ENCODE measurements around the gene CLEC17A. TPM values are rescaled to one million over a fixed set of nuclear protein-coding genes. Genes with fewer than 3 reads are reported as not detected.

The CLEC17A gene
- polyA plus RNA-seq, 2 of the 4 experiments (the other 2 are of a cell fraction), result not detected

DNA sequence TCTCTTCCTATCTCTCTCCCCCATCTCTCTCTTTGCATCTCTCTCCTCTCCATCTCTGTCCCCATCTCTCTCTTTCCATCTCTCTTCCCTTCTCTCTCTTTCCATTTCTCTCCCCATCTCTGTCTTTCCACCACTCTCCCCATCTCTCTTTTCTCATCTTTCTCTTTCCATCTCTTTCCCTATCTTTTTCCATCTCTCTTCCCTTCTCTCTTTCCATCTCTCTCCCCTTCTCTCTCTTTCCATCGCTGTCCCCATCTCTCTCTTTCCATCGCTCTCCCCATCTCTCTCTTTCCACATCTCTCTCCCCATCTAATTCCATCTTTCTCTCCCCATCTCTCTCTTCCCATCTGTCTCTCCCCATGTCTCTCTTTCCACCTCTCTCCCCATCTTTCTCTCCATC, 67.3 kb downstream of the CLEC17A start:
- FAIRE-seq, result no peak
- no peak for DNase-seq (ENCODE audit: low read depth in 1 of 2, low spot score in 1 of 2)
- H3K27ac ChIP-seq, result no peak overlapping the region
- H3K4me3 ChIP-seq, result no peak overlapping the region
- ChIA-PET POLR2A (no interaction called here), CTCF (no interaction called here)
- ATAC-seq, result no peak
- no peaks in the 10 kb centered on the region for H3K9me3 ChIP-seq
- no peaks in the 10 kb centered on the region for H3K4me1 ChIP-seq
- 46% methylated on average over 2 of the region's 2 CpGs for WGBS (ENCODE audit: missing lambda C conversion rate)
- no peak for TF ChIP-seq MAFK (IDR thresholded peaks at IDR 0.05; ENCODE audit: partially characterized antibody)
- TF ChIP-seq HOXA7 (CRISPR knock-in tag; IDR thresholded peaks at IDR 0.05), result no peak
- TF ChIP-seq HDAC2 (IDR thresholded peaks at IDR 0.05), result no peak
- TF ChIP-seq, protein P1, sequence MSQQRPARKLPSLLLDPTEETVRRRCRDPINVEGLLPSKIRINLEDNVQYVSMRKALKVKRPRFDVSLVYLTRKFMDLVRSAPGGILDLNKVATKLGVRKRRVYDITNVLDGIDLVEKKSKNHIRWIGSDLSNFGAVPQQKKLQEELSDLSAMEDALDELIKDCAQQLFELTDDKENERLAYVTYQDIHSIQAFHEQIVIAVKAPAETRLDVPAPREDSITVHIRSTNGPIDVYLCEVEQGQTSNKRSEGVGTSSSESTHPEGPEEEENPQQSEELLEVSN (IDR thresholded peaks at IDR 0.05; ENCODE audit: borderline replicate concordance, low read depth), result no peak
- TF ChIP-seq, protein P2, sequence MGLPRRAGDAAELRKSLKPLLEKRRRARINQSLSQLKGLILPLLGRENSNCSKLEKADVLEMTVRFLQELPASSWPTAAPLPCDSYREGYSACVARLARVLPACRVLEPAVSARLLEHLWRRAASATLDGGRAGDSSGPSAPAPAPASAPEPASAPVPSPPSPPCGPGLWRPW (IDR thresholded peaks at IDR 0.05), result no peak
- TF ChIP-seq, protein P3, sequence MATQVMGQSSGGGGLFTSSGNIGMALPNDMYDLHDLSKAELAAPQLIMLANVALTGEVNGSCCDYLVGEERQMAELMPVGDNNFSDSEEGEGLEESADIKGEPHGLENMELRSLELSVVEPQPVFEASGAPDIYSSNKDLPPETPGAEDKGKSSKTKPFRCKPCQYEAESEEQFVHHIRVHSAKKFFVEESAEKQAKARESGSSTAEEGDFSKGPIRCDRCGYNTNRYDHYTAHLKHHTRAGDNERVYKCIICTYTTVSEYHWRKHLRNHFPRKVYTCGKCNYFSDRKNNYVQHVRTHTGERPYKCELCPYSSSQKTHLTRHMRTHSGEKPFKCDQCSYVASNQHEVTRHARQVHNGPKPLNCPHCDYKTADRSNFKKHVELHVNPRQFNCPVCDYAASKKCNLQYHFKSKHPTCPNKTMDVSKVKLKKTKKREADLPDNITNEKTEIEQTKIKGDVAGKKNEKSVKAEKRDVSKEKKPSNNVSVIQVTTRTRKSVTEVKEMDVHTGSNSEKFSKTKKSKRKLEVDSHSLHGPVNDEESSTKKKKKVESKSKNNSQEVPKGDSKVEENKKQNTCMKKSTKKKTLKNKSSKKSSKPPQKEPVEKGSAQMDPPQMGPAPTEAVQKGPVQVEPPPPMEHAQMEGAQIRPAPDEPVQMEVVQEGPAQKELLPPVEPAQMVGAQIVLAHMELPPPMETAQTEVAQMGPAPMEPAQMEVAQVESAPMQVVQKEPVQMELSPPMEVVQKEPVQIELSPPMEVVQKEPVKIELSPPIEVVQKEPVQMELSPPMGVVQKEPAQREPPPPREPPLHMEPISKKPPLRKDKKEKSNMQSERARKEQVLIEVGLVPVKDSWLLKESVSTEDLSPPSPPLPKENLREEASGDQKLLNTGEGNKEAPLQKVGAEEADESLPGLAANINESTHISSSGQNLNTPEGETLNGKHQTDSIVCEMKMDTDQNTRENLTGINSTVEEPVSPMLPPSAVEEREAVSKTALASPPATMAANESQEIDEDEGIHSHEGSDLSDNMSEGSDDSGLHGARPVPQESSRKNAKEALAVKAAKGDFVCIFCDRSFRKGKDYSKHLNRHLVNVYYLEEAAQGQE (IDR thresholded peaks at IDR 0.05), result no peak
- no peak for TF ChIP-seq EP300 (IDR thresholded peaks at IDR 0.05)
- TF ChIP-seq RNF2 (IDR thresholded peaks at IDR 0.05; ENCODE audit: borderline replicate concordance, low read depth), result no peak
- no peak for TF ChIP-seq FOSB (CRISPR knock-in tag; IDR thresholded peaks at IDR 0.05)
- no peak for TF ChIP-seq ZC3H11A (IDR thresholded peaks at IDR 0.05)
- no peak for TF ChIP-seq KDM1A (IDR thresholded peaks at IDR 0.05; ENCODE audit: low read depth)
- no peak for TF ChIP-seq TFCP2L1 (CRISPR knock-in tag; IDR thresholded peaks at IDR 0.05)
- TF ChIP-seq PHF8 (IDR thresholded peaks at IDR 0.05; ENCODE audit: borderline replicate concordance, low read depth), result no peak
- TF ChIP-seq RAD21 (conservative IDR thresholded peaks at IDR 0.05 in 1 of 2, IDR thresholded peaks at IDR 0.05 in 1 of 2), result no peak
- no peak overlapping the region for H3K4me2 ChIP-seq

DNA sequence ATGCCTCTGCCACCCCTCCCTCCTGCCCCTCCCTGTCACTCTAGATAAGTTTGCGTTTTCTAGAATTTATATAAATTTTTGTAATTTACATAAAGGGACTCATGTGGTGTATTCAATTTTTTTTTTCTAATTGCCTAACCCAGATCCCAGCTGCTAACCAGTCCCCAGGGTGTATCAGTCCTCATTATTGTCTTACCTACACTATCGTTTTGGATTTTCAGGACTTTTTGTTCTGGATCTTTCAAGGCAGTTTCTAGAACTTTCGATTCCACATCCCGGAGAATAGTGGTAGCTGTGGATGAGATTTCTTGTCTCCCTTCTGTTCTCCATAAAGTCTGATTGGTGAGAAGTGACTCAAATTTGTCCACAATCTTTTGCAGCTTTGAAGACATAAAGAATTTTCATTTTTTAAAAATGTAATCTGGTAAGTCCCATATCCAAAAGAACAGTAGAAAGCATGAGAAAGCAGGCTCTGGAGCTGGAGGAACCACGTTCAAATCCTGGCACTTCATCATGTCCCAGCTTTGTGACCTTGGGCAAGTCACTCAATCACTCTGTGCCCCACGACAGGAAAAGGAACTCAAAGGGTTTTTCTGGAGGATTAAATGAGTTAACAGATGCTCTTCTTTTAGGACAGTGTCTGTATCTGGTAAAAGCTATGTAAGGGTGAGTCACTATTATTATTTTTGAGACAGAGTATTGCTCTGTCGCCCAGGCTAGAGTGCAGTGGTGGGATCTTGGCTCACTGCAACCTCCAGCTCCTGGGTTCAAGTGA, 72.1 kb downstream of the CLEC17A start:
- Histone ChIP-seq H3K9me3 (no peaks in the 10 kb centered on the region), H3K4me1 (no peaks in the 10 kb centered on the region), H3K4me2 (no peak overlapping the region), H3K4me3 (no peak overlapping the region), H3K27ac (no peak overlapping the region)
- no peak for DNase-seq (ENCODE audit: low read depth in 1 of 2, low spot score in 1 of 2)
- TF ChIP-seq ESRRA (IDR thresholded peaks at IDR 0.05; ENCODE audit: borderline replicate concordance, low read length), result no peak
- no peak for TF ChIP-seq CBX2 (IDR thresholded peaks at IDR 0.05; ENCODE audit: borderline replicate concordance, low read depth)
- TF ChIP-seq RARB (CRISPR knock-in tag; IDR thresholded peaks at IDR 0.05), result no peak
- TF ChIP-seq ZSCAN20 (CRISPR knock-in tag; IDR thresholded peaks at IDR 0.05), result no peak
- no peak for TF ChIP-seq JUNB (IDR thresholded peaks at IDR 0.05)
- TF ChIP-seq, protein P4, sequence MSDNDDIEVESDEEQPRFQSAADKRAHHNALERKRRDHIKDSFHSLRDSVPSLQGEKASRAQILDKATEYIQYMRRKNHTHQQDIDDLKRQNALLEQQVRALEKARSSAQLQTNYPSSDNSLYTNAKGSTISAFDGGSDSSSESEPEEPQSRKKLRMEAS (IDR thresholded peaks at IDR 0.05), result no peak
- no peak for TF ChIP-seq EHF (CRISPR knock-in tag; IDR thresholded peaks at IDR 0.05)
- no peak for TF ChIP-seq PHF8 (IDR thresholded peaks at IDR 0.05; ENCODE audit: borderline replicate concordance, low read depth)
- no peak for TF ChIP-seq RAD21 (conservative IDR thresholded peaks at IDR 0.05 in 1 of 2, IDR thresholded peaks at IDR 0.05 in 1 of 2)
- TF ChIP-seq, protein P1 (IDR thresholded peaks at IDR 0.05; ENCODE audit: borderline replicate concordance, low read depth), result no peak
- ATAC-seq, result no peak
- POLR2A ChIA-PET, result no interaction called here
- CTCF ChIA-PET, result interaction anchor here (1.2 kb wide), 1 partner anchor 81 kb away, joined by 3 read pairs; no protein-coding TSS in a partner anchor
- 4% methylated on average over 7 of the region's 7 CpGs for WGBS (ENCODE audit: missing lambda C conversion rate)
- no peak for FAIRE-seq
